ENCODE measurements around the gene RAP1GDS1.

The RAP1GDS1 gene

DNA sequence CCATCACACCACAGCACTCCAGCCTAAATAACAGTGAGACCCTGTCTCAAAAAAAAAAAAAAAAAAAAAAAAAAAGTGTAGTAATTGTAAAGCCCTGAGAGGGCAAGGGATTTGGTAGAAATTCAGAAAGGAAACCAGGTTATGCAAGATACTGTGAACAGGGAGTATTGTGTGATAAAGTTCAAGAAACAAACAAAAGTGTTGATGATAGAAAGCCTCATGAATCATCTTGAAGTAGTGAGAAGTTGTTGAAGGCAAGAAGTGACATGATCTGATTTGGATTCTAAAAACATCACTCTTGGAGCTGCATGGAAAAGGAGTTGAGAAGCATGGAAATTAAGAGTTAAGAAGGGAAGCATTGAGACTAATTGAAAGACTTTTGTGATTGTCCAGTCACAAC, 102.2 kb downstream of the RAP1GDS1 start:
- TF ChIP-seq TEAD4 (IDR thresholded peaks at IDR 0.05) (no peak), ZBTB7A (IDR thresholded peaks at IDR 0.05; ENCODE audit: low read depth) (no peak), RAD21 (IDR thresholded peaks at IDR 0.05; ENCODE audit: low read depth) (no peak), YY1 (IDR thresholded peaks at IDR 0.05; ENCODE audit: low read depth) (no peak), NFIC (IDR thresholded peaks at IDR 0.05) (no peak), EGR1 (IDR thresholded peaks at IDR 0.05) (no peak), CREB1 (IDR thresholded peaks at IDR 0.05; ENCODE audit: low read depth) (no peak), CEBPB (IDR thresholded peaks at IDR 0.05) (no peak), EP300 (IDR thresholded peaks at IDR 0.05; ENCODE audit: borderline replicate concordance) (no peak), TCF12 (IDR thresholded peaks at IDR 0.05; ENCODE audit: low read depth) (no peak), TAF1 (IDR thresholded peaks at IDR 0.05; ENCODE audit: low read depth) (no peak), FOXM1 (IDR thresholded peaks at IDR 0.05; ENCODE audit: borderline replicate concordance, low read depth) (no peak)
- TF ChIP-seq, protein P1, sequence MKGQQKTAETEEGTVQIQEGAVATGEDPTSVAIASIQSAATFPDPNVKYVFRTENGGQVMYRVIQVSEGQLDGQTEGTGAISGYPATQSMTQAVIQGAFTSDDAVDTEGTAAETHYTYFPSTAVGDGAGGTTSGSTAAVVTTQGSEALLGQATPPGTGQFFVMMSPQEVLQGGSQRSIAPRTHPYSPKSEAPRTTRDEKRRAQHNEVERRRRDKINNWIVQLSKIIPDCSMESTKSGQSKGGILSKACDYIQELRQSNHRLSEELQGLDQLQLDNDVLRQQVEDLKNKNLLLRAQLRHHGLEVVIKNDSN (IDR thresholded peaks at IDR 0.05): no peak
- TF ChIP-seq, protein P2, sequence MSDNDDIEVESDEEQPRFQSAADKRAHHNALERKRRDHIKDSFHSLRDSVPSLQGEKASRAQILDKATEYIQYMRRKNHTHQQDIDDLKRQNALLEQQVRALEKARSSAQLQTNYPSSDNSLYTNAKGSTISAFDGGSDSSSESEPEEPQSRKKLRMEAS (IDR thresholded peaks at IDR 0.05): no peak
- TF ChIP-seq, protein P3, sequence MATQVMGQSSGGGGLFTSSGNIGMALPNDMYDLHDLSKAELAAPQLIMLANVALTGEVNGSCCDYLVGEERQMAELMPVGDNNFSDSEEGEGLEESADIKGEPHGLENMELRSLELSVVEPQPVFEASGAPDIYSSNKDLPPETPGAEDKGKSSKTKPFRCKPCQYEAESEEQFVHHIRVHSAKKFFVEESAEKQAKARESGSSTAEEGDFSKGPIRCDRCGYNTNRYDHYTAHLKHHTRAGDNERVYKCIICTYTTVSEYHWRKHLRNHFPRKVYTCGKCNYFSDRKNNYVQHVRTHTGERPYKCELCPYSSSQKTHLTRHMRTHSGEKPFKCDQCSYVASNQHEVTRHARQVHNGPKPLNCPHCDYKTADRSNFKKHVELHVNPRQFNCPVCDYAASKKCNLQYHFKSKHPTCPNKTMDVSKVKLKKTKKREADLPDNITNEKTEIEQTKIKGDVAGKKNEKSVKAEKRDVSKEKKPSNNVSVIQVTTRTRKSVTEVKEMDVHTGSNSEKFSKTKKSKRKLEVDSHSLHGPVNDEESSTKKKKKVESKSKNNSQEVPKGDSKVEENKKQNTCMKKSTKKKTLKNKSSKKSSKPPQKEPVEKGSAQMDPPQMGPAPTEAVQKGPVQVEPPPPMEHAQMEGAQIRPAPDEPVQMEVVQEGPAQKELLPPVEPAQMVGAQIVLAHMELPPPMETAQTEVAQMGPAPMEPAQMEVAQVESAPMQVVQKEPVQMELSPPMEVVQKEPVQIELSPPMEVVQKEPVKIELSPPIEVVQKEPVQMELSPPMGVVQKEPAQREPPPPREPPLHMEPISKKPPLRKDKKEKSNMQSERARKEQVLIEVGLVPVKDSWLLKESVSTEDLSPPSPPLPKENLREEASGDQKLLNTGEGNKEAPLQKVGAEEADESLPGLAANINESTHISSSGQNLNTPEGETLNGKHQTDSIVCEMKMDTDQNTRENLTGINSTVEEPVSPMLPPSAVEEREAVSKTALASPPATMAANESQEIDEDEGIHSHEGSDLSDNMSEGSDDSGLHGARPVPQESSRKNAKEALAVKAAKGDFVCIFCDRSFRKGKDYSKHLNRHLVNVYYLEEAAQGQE (IDR thresholded peaks at IDR 0.05; ENCODE audit: low read depth): no peak

DNA sequence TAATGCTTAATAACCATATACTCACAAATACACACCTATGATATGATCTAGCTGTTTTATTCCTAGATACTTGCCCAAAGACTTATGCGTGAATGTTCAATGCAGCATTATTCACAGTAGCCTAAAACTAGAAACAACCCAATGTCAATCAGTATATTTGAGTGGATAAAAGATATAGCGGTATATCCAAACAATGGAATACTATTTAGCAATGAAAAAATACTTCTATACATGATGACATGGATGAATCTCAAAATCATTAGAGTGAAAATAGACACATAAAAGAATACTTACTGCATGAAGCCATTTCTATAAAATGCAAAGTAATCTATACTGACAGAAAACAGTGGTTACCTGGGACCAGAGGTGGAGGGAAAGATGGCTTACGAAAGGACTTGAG, 108.1 kb downstream of the RAP1GDS1 start:
- no peak for TF ChIP-seq EGR1 (IDR thresholded peaks at IDR 0.05)

DNA sequence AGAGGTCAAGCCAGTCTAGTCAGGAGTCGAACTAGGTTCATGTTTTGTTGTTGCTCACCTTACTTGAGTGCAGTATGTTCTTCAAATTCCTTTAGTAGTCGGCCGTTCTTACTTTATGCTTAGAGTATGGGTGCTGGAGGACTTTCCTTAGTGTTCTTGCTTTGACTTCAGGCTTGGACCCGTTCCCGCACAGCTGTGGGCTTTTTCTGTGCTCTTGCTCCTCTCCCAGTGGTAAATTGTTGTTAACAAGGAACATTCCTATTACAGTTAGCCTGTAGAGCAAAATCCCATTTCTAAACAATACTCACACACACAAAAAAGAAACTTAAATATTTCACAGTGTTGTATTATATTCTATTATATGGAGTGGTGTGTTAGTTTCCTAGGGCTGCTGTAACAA, 113.5 kb downstream of the RAP1GDS1 start:
- TF ChIP-seq TAF1 (IDR thresholded peaks at IDR 0.05; ENCODE audit: low read depth) (no peak), CREB1 (IDR thresholded peaks at IDR 0.05; ENCODE audit: low read depth) (no peak), YY1 (IDR thresholded peaks at IDR 0.05; ENCODE audit: low read depth) (no peak), RAD21 (IDR thresholded peaks at IDR 0.05; ENCODE audit: low read depth) (no peak), EP300 (IDR thresholded peaks at IDR 0.05; ENCODE audit: borderline replicate concordance) (no peak), NFIC (IDR thresholded peaks at IDR 0.05) (no peak), CEBPB (IDR thresholded peaks at IDR 0.05) (no peak), TEAD4 (IDR thresholded peaks at IDR 0.05) (no peak), ZBTB7A (IDR thresholded peaks at IDR 0.05; ENCODE audit: low read depth) (no peak), TCF12 (IDR thresholded peaks at IDR 0.05; ENCODE audit: low read depth) (no peak), FOXM1 (IDR thresholded peaks at IDR 0.05; ENCODE audit: borderline replicate concordance, low read depth) (no peak), EGR1 (IDR thresholded peaks at IDR 0.05) (no peak)
- TF ChIP-seq, protein P1 (IDR thresholded peaks at IDR 0.05): no peak
- TF ChIP-seq, protein P2 (IDR thresholded peaks at IDR 0.05): no peak
- TF ChIP-seq, protein P3 (IDR thresholded peaks at IDR 0.05; ENCODE audit: low read depth): no peak

DNA sequence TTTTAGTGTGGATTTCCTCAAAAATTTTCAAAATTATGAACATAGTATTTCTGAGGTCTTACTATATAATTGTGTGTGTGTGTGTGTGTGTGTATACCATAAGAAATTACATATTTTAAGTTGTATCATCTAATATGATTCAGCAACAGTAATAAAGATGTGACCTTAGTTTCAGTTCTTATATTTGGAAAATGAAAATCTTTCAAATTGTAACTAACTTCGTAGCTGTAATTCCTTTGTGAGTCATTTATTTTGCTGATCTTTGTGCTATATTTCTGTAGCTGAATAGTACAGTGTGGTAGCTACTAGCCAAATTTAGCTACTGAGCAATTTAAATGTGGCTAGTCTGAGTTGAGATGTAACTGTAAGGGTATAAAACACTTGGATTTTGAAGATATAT, 116.4 kb downstream of the RAP1GDS1 start:
- TF ChIP-seq ZBTB7A (IDR thresholded peaks at IDR 0.05; ENCODE audit: low read depth) (no peak), CREB1 (IDR thresholded peaks at IDR 0.05; ENCODE audit: low read depth) (no peak), TEAD4 (IDR thresholded peaks at IDR 0.05) (no peak), CEBPB (IDR thresholded peaks at IDR 0.05) (no peak), TCF12 (IDR thresholded peaks at IDR 0.05; ENCODE audit: low read depth) (no peak)
- TF ChIP-seq, protein P2 (IDR thresholded peaks at IDR 0.05): no peak
- TF ChIP-seq, protein P3 (IDR thresholded peaks at IDR 0.05; ENCODE audit: low read depth): no peak
- TF ChIP-seq, protein P1 (IDR thresholded peaks at IDR 0.05): no peak
